Measurements from ENCODE around the gene RPL41. TPM values are rescaled to one million over a fixed set of nuclear protein-coding genes. Genes with fewer than 3 reads are reported as not detected.

RPL41 gene
- total and polyA plus RNA-seq, 9 of the 15 experiments (the other 6 are each of a cell fraction or from before 2014, with no cell fraction given): 3,403 to 11,276 (median 5,604) TPM

DNA sequence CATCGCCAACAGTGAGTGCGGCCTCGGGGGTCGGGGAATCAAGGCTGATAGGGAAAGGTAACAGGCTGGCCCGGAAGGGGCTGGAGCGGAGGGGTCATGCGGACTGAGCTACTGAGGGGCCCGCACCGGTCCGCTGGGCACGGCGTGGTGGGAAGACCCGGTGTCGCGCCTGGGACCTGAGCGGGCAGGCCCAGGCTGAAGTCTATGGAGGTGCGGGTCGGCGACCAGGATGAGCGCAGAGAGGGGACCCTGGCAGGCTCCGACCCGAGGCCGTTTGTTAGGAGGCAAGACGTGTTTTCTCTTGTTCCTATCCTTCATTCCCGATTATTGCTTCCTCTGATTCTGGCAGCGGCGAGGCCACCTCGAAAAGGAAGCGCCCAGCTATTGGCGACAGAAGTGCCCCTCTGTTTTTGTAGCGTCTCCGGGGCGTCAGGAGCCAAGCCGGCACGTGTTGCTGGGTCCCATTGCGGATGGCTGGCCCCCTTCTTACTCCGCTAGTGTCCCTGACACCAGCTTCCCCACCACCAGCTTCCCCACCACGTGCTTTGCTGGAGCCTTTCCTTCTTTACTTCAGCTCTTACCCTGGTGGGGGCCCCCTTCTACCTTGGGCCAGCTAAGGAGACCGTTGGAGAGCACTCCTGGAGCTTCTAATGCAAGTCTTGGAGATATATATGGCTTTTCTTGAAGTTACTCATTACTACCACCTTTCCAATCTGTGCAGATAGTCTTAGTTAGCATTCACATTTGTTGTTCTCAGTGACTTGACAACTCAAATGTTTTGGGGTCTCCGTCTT is 11.4 kb upstream of the RPL41 start (continued):
- TF ChIP-seq, protein P1, sequence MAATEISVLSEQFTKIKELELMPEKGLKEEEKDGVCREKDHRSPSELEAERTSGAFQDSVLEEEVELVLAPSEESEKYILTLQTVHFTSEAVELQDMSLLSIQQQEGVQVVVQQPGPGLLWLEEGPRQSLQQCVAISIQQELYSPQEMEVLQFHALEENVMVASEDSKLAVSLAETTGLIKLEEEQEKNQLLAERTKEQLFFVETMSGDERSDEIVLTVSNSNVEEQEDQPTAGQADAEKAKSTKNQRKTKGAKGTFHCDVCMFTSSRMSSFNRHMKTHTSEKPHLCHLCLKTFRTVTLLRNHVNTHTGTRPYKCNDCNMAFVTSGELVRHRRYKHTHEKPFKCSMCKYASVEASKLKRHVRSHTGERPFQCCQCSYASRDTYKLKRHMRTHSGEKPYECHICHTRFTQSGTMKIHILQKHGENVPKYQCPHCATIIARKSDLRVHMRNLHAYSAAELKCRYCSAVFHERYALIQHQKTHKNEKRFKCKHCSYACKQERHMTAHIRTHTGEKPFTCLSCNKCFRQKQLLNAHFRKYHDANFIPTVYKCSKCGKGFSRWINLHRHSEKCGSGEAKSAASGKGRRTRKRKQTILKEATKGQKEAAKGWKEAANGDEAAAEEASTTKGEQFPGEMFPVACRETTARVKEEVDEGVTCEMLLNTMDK (IDR thresholded peaks at IDR 0.05; ENCODE audit: borderline replicate concordance, insufficient read depth, low read depth, low read length, poor library complexity, severe bottlenecking): peak; percentile 60
- TF ChIP-seq C11orf30 (IDR thresholded peaks at IDR 0.05; ENCODE audit: low read depth): 0 out of 2 replicates have a peak, but pooled peaks have one; percentile 42
- TF ChIP-seq, protein P2, sequence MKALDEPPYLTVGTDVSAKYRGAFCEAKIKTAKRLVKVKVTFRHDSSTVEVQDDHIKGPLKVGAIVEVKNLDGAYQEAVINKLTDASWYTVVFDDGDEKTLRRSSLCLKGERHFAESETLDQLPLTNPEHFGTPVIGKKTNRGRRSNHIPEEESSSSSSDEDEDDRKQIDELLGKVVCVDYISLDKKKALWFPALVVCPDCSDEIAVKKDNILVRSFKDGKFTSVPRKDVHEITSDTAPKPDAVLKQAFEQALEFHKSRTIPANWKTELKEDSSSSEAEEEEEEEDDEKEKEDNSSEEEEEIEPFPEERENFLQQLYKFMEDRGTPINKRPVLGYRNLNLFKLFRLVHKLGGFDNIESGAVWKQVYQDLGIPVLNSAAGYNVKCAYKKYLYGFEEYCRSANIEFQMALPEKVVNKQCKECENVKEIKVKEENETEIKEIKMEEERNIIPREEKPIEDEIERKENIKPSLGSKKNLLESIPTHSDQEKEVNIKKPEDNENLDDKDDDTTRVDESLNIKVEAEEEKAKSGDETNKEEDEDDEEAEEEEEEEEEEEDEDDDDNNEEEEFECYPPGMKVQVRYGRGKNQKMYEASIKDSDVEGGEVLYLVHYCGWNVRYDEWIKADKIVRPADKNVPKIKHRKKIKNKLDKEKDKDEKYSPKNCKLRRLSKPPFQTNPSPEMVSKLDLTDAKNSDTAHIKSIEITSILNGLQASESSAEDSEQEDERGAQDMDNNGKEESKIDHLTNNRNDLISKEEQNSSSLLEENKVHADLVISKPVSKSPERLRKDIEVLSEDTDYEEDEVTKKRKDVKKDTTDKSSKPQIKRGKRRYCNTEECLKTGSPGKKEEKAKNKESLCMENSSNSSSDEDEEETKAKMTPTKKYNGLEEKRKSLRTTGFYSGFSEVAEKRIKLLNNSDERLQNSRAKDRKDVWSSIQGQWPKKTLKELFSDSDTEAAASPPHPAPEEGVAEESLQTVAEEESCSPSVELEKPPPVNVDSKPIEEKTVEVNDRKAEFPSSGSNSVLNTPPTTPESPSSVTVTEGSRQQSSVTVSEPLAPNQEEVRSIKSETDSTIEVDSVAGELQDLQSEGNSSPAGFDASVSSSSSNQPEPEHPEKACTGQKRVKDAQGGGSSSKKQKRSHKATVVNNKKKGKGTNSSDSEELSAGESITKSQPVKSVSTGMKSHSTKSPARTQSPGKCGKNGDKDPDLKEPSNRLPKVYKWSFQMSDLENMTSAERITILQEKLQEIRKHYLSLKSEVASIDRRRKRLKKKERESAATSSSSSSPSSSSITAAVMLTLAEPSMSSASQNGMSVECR (CRISPR knock-in tag; IDR thresholded peaks at IDR 0.05): peak; percentile 78
- 0 out of 2 replicates have a peak, but pooled peaks have one; percentile 31 for TF ChIP-seq ZBTB17 (CRISPR knock-in tag; IDR thresholded peaks at IDR 0.05)
- TF ChIP-seq, protein P3, sequence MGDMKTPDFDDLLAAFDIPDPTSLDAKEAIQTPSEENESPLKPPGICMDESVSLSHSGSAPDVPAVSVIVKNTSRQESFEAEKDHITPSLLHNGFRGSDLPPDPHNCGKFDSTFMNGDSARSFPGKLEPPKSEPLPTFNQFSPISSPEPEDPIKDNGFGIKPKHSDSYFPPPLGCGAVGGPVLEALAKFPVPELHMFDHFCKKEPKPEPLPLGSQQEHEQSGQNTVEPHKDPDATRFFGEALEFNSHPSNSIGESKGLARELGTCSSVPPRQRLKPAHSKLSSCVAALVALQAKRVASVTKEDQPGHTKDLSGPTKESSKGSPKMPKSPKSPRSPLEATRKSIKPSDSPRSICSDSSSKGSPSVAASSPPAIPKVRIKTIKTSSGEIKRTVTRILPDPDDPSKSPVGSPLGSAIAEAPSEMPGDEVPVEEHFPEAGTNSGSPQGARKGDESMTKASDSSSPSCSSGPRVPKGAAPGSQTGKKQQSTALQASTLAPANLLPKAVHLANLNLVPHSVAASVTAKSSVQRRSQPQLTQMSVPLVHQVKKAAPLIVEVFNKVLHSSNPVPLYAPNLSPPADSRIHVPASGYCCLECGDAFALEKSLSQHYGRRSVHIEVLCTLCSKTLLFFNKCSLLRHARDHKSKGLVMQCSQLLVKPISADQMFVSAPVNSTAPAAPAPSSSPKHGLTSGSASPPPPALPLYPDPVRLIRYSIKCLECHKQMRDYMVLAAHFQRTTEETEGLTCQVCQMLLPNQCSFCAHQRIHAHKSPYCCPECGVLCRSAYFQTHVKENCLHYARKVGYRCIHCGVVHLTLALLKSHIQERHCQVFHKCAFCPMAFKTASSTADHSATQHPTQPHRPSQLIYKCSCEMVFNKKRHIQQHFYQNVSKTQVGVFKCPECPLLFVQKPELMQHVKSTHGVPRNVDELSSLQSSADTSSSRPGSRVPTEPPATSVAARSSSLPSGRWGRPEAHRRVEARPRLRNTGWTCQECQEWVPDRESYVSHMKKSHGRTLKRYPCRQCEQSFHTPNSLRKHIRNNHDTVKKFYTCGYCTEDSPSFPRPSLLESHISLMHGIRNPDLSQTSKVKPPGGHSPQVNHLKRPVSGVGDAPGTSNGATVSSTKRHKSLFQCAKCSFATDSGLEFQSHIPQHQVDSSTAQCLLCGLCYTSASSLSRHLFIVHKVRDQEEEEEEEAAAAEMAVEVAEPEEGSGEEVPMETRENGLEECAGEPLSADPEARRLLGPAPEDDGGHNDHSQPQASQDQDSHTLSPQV (IDR thresholded peaks at IDR 0.05): peak; percentile 65
- no peak for TF ChIP-seq ZNF384 (IDR thresholded peaks at IDR 0.05; ENCODE audit: low read depth, low read length)
- TF ChIP-seq RBM25 (IDR thresholded peaks at IDR 0.05; ENCODE audit: low read depth, low read length, severe bottlenecking): no peak
- peak; percentile 24 for TF ChIP-seq TAF9B (IDR thresholded peaks at IDR 0.05; ENCODE audit: partially characterized antibody)
- peak; percentile 57; the same call in 1 of the 2 replicates for TF ChIP-seq BHLHE40 (IDR thresholded peaks at IDR 0.05; ENCODE audit: low read length)
- TF ChIP-seq MECOM (CRISPR knock-in tag; IDR thresholded peaks at IDR 0.05): no peak
- TF ChIP-seq MXI1 (IDR thresholded peaks at IDR 0.05; ENCODE audit: low read depth, low read length): no peak
- no peak for TF ChIP-seq HDAC6 (IDR thresholded peaks at IDR 0.05; ENCODE audit: low read depth, low read length)
- TF ChIP-seq ELF4 (CRISPR knock-in tag; IDR thresholded peaks at IDR 0.05): no peak
- peak in 1 of 2 experiments; percentile 55; a peak in 1 of 4 replicates for TF ChIP-seq TEAD1 (CRISPR knock-in tag; IDR thresholded peaks at IDR 0.05)
- peak; percentile 63 to 93; a peak in 2 of 4 replicates for TF ChIP-seq SIN3A (IDR thresholded peaks at IDR 0.05; ENCODE audit: borderline replicate concordance in 2 of 2, control insufficient read depth in 1 of 2, low read depth in 2 of 2, low read length in 2 of 2)
- no peak for TF ChIP-seq PTTG1 (tag; IDR thresholded peaks at IDR 0.05; ENCODE audit: low read depth)

All from K562 (cell line).